GM18508 (cell line): ENCODE data around the gene GNAL.
A peak's percentile ranks its signal among the peaks of the same experiment; 100 is the strongest.
"Not testable (repeated sequence)": the region's sequence is repeated elsewhere in the genome, so short reads cannot be mapped to it uniquely, and the experiment has no call there.

ENCODE experiments used
- ATAC-seq: cut with Tn5 transposase; IDR thresholded peaks from one replicate; pipeline ENCODE4 v1.9.1; 2021; ENCODE audit warnings: moderate number of reproducible peaks; ENCODE audit not compliant: insufficient read depth, unreplicated experiment

The GNAL gene

GRCh38 chr18:11889284-11889683 is 200.2 kb downstream of the GNAL start:
- ATAC-seq, result no peak

GRCh38 chr18:11891737-11892136 is 202.7 kb downstream of the GNAL start:
- no peak for ATAC-seq

GRCh38 chr18:11892438-11892837 is 203.4 kb downstream of the GNAL start:
- ATAC-seq, result not testable (repeated sequence)

GRCh38 chr18:11897781-11898180 is 208.7 kb downstream of the GNAL start:
- ATAC-seq, result no peak

DNA sequence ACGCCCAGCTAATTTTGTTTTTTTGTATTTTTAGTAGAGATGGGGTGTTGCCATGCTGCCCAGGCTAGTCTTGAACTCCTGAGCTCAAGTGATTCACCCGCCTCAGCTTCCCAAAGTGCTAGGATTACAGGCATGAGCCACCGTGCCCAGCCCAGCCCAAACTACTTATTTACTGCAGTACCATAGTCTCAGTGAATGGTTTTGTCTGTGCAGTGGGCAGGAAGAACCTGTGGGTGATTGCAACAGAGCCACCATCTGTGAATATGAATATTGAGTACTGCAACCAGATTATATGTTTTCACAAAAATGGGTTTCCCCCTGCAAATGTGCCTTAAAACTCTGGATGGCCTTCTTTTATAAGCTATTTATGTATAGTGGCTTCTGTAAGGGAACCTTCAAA is 210.0 kb downstream of the GNAL start:
- ATAC-seq, result no peak

- no peak for ATAC-seq
Observed at GRCh38 chr18:11901826-11902438, 212.9 kb downstream of the GNAL start.

- ATAC-seq, result no peak
Observed at GRCh38 chr18:11902522-11903292, 213.6 kb downstream of the GNAL start.

DNA sequence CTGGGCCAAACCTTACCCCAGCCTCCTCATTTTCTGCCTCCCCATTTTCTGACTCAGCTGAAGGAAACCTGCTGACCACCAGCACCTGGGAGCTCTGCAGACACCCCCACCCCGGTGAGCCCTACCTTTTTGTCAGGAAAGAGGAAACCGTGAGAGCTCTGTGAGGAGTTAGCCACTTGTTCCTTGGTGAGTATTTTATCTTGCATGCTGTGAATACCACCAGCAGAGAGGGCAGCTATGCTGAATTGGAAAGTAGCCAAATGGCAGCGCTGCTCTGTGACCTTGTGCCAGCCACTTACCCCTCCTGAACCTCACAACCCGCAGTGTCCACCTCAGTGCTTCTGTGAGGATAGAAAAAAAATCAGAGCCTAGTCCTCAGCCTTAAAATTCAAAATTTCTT is 216.5 kb downstream of the GNAL start:
- ATAC-seq, result no peak

- ATAC-seq, result no peak
Observed at GRCh38 chr18:11906176-11906575, 217.1 kb downstream of the GNAL start.

DNA sequence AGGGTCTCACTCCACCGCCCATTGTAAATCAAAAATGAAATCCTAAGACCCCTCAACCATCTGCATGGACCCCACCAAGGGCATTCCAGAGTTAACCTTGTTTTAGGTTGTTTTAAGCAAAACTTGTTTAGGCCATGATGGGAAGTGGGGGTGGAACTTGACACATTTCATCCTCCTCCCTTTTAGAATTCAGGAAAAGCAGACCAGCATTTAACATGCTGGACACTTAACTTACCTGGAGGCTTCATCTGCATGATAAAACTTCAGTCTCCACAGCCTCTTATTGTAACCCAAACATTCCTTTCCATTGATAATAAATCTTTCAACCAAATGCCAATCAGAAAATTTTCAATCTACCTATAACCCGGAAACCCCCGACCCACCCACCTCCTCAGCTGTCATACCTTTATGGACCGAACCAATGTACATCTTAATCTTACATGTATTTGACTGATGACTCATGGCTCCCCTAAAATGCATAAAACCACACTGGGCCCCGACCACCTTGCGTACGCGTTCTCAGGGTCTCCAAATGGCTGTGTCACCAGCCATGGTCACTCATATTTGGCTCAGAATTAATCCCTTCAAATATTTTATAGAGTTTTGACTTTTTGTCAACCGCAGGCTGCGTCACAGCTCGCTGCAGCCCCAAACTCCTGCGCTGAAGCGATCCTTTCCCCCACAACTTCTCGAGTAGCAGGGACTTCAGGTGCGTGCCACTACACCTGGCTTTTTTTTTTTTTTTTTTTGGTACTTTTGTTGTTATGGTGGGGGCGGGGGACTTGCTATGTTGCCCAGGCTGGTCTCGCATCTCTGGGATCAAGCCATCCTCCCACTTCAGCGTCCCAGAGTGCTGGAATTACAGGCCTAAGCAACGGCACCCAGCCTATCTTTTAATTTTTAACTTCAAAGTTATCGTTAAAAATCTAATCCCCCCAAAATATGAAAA is 218.1 kb downstream of the GNAL start:
- ATAC-seq, result no peak

DNA sequence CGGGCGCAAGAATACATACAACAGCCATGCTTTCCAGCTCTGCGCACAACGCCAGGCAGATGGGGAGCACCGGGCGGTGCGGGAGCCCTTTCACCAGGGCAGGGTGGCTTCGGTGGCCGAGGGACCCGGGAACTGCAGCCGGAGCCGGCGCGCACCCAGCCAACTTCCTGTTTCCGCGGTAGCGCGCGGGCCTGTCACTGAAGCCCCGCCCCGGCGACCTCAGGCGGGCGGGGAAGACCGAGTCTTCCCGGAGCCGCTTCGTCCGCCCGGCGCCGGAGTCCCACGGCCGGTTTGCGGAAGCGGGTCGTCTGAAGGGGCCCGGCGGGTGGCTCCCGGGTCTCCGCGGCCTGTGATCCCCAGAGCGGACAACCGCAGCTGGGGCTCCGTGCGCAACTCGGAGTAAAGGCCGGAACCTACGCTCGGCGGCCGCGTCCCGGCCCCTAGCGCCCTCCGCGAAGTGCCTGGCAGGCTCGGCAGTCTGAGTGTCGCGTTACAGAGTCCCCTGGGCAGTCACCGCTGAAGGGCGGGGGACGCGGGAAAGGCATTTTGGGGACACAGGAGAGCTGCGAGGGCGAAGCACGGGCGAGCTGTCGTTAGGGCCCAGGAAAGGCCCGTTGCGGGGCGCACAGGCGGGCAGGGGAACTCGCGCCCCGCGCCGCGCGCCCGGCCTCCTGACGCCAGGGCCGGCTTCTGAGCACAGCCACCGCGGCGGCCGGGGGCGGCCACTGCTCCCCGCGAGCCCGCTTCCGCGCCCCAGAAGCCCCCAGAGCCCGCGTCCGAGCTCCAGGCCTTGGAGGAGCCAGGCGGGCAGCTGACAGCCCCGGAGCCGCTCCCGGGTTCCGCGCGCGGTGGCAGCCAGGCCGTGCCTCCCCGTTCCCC is 219.4 kb downstream of the GNAL start, which contains the start of gene MPPE1:
Gene MPPE1, minus strand, starts transcription at position 136 of the 879 bp plus-strand sequence. CDS start 11,053 bp downstream, outside the sequence.
- ATAC-seq, result peak; percentile 34

- ATAC-seq, result no peak
Observed at GRCh38 chr18:11909061-11909455, 220.0 kb downstream of the GNAL start.

DNA sequence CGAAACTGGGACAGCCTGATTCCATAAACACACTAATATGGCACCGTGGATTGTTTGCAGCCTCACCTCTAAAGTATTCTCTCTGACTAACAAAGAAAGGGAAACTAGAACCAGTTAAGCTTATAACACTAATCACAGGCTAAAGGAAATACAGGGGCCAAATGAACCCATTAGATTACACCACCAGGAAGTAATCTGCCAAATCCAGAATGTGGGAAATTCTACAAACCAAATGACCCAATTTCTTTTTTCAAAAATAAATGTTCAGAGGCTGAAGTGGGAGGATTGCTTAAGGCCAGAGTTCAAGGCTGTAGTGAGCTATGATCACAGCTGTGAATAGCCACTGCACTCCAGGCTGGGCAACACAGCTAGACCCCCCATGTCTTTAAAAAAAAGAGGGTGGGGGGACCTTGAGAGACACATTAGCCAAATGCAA is 220.5 kb downstream of the GNAL start:
- no peak for ATAC-seq

- ATAC-seq, result not testable (repeated sequence)
Observed at GRCh38 chr18:11916880-11917279, 227.8 kb downstream of the GNAL start.

DNA sequence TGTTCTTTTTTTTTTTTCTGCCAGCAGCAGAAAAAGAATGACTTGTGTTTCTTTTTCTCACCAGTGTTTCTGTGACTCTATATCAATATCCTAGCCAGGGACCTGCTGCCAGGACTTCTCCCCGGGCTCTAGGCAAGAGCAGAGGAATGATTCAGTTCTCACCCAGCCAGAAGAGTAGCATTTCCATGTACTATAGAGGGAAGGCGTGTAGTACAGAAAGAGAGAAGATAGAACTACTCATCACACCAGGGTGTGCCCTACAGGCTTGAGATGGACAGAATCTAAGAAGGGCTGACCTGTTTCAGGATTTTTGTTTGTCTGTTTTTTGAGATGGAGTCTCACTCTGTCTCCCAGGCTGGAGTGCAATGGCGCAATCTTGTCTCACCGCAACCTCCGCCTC is 230.5 kb downstream of the GNAL start:
- ATAC-seq, result not testable (repeated sequence)

- no peak for ATAC-seq
Observed at GRCh38 chr18:11923450-11923849, 234.4 kb downstream of the GNAL start.

DNA sequence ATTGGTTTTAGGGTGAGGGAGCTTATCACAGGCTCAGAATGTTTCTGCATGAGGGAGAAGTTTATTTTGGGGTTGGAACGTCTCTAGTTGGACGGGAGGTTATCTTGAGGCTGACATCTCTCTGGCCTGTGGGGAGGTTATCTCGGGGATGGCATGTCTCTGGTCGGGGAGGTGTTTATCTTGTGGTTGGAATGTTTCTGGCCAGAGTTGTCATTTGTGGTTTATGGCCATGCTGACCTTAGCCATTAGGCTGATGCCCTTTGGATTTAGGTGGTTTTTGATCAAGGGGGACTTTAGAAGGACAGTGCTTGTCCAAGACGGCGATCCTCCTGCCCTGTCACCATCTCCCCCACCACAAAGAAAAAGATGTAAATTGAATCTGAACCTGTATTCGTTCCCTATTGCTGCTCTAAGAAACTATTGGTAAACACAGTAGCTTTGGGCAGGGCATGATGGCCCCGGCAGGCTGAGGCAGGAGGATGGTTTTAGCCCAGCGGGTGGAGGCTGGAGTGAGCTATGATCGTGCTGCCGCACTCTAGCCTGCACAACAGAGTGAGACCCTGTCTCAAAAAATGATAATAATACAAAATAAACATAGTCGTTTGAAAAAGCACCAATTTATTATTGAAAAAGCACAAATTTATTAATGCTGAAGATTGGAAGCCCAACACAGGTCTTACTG is 236.9 kb downstream of the GNAL start:
- no peak for ATAC-seq

DNA sequence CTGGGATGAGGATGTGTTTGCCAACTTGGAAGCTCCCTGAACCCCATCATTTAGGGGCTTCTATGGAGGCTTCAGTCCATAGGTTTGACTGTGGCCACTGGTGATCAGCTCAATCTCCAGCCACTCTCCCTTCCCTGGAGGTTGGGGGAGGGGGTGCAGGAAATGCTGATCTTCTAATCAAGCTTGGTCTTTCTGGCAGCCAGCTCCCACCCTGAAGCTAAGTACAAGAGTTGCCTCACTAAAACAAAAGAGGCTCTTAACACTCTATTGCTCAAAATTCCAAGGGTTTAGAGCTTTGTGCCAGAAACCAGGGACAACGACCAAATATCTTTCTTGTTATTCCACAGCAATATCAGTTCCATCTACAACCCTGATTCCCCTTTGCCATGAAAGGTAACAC is 238.4 kb downstream of the GNAL start:
- ATAC-seq, result no peak

GRCh38 chr18:11932393-11932792 is 243.3 kb downstream of the GNAL start:
- no peak for ATAC-seq
